HG03460 (cell line): ENCODE data around the gene COL17A1.
A peak's percentile ranks its signal among the peaks of the same experiment; 100 is the strongest.

ENCODE experiments used
- ATAC-seq: cut with Tn5 transposase; IDR thresholded peaks from one replicate; pipeline ENCODE4 v1.9.1; 2021; ENCODE audit not compliant: unreplicated experiment

COL17A1 gene

DNA sequence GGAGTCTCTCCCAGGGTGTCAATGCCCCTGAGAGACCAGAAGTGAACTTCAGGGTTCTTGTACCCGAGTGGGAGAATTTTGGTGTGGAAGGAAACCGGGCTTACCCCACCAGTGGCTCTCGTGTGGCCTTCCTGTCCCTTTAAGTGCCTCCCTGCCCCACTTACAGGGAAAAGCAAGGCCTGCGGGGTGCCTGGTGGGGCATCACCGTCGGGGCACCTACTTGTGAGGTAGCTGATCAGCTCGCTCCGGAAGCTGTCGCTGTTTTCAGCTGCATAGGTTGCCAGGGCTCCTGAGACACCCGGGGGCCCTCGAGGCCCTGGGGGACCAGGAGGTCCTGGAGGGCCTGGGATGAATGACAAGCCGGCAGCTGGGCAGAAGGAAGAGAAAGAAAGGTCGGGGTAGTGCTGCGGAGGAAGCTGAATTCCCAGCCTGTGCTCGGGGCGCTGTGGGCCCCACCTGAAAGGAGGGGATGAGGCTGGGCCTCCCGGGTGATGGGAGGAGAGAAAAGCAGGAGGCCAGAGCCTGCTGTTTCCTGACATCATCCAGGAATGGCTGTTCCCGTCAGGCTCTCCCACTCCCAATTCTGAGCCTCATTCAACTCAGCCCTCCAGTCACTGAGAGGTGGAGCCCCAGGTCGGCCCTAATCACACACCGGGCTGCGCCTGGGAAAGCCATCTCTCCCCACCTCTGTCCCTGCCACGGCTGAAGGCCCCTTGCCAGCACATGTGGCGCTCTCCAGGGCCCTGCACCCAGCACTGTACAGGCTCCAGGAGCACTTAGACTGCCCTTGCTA is 51.1 kb downstream of the COL17A1 start:
- no peak for ATAC-seq

DNA sequence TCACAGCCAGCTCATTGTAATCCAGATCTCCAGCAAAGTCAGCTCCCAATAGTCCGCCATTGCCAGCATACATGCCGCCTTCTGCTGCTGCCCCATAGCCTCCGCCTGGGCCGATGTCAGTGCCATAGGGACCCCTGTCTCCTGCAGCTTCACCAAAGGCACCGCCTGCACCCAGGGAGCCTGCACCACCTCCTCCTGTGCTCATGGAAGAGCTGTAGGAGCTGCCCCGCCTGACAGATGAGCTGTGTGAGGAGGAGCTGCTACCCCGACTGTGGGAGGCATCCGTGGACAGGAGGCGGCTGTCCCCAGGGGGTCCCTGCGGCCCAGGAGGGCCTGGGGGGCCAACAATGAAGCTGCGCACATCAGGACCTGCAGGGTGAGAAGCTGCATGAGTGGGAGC is 51.7 kb downstream of the COL17A1 start:
- ATAC-seq: no peak

- ATAC-seq: no peak
These were observed 52.2 kb downstream of the COL17A1 start for GRCh38 chr10:104033401-104033930.

DNA sequence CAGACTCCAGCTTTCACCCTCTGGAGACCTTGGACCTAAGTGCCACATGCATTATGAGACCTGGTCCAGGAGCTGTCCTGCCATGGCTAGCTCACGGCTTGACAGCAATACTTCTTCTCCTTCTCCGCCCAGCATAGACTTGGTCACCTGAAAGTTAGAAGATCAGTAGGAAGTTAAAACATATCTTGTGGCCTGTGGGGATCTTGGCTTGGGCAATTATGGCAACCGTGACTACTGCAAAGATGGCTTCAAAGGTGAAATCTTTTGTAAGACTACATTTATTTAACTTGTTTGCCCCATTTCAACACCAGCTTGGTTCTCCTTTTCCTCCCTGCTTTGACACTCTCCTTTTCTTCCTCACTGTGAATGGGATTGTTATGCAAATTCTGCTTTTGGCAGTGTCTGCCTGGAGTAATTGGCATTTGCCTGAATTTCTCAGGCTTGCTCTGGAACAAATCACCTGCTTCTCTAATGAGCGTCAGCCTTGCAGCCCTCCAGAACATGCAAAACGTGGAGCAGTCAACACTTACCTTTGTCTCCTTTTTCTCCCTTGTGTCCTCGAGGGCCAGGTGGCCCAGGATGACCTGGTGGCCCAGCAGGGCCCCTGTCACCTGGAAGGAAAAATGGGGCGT is 53.4 kb downstream of the COL17A1 start:
- ATAC-seq: no peak

GRCh38 chr10:104031631-104032030 is 54.0 kb downstream of the COL17A1 start:
- no peak for ATAC-seq

- no peak for ATAC-seq
These were observed 56.2 kb downstream of the COL17A1 start for GRCh38 chr10:104029521-104029860.

- no peak for ATAC-seq
These were observed 56.7 kb downstream of the COL17A1 start for GRCh38 chr10:104028823-104029520.

DNA sequence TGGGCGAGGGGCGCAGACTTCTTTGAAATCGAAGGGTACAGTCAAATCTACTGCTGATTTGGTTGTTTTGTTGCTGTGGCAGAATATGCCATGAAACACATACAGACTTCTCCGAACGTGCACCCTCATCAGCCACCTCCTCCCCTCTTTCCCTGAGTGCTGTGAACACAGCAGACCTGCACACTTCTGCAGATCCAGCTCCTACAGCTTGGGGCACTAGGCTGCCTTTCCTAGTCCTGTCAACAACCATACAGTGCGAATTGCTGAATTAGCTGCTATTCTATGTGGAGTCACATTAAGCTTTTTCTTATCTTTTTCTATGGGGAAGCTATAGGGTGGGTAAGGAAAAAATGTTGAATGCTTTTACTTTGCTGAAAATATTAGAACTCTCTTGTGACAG is 57.5 kb downstream of the COL17A1 start:
- no peak for ATAC-seq

- ATAC-seq: peak; percentile 54
These were observed 58.9 kb downstream of the COL17A1 start for GRCh38 chr10:104026762-104027161.

GRCh38 chr10:104025524-104025923 is 60.2 kb downstream of the COL17A1 start:
- ATAC-seq: no peak

DNA sequence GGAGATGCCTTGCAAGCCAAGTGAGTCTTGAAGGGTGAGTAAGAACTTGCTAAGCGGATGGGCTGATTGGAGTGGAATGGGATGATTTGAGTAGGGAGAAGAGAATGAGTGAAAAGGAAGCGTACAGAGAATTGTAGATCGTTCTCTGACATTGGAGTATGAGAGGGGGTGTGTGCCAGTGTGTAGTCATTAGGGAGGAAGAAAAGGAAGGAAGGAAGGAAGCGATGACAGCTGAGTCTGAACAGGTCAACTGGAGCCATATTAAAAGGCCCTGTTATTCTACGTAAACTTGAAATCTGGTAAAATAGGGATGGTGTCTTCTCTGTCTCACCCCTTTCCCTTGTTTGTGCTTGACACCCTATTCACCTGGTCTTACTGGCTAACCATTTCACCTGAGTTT is 63.7 kb downstream of the COL17A1 start:
- no peak for ATAC-seq

- ATAC-seq: no peak
These were observed 64.4 kb downstream of the COL17A1 start for GRCh38 chr10:104021246-104021645.

DNA sequence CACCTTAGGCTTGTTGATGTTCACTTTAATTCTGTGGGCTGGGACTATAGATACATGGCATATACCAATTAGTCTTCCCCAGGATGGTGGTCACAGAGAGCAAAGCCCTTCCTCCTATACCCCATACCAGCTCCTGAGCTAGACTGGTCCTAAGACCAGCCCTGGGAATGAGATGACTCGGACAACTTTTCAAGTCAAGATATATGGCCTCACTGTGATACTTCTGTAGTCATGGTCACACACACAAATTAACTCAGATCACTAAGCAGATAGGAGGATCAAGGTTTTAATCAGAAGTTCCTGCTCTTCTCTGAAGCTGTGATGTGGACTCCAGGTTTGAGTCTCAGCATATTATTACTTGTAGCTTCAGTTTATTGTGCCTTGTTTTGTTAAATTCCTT is 65.7 kb downstream of the COL17A1 start:
- no peak for ATAC-seq

DNA sequence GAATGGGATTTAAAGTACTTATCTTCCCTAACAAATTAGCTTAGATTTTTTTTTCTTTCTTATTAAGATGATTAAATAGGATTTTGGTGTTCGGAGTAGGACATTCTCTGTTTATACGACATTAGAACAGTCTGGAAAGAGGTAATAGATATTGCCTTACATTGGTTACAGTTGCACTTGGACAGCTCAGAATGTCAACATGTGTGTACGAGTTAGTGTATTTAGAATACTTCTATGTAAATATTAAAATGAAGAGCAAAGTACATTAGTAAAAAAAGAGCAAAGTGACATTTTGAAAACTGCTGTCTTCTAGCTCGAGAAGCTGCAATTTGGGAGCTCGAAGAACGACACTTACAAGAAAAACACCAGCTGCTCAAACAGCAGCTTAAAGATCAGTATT is 67.2 kb downstream of the COL17A1 start:
- ATAC-seq: no peak

DNA sequence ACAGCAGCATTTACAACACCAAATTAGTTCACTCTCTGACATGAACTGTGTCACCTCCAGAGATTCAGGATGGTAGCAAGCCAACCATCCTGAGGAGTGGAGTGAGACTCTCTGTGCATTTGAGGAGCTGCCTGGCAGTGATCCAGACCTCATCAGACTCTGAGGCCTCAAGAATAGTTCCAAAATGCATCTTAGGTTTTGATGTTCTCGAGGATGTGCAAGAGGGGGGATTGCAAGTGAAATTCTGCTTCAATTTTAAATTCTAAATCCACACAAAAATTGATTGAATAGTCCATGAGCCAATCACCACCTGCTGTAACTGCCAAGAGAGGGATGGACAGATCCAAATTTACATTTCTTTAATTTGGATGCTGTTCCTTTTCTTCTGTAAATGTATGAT is 69.0 kb downstream of the COL17A1 start:
- no peak for ATAC-seq

- ATAC-seq: no peak
These were observed 71.5 kb downstream of the COL17A1 start for GRCh38 chr10:104014176-104014575.

GRCh38 chr10:104013489-104013888 is 72.2 kb downstream of the COL17A1 start:
- ATAC-seq: no peak

DNA sequence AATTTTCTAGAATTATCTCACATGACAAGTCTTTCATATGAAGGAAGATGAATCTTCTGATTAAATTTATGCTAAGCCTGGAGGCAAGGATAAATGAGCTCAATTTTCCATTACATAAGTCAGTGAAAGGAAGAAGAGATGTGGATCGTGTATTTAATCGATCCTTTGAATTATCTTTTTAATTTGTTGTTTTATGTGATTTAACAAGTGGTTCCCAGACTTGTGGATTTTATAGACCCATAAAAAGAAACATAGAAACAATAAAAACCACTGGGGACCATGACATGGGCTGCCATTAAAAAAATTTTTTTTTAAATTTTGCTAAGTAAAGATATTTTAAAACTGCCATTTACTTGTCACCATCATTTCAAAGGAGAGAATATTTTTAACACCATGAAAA is 73.8 kb downstream of the COL17A1 start:
- ATAC-seq: no peak

GRCh38 chr10:104005172-104005863 is 80.4 kb downstream of the COL17A1 start:
- ATAC-seq: no peak

DNA sequence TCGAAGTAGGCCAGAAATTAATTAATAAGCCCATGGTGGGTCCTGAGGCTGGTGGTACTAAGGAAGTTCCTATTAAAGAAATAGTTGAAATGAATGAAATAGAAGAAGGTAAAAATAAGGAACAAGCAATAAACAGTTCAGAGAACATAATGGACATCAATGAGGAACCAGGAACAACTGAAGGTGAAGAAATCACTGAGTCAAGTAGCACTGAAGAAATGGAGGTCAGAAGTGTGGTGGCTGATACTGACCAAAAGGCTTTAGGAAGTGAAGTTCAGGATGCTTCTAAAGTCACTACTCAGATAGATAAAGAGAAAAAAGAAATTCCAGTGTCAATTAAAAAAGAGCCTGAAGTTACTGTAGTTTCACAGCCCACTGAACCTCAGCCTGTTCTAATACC is 82.8 kb downstream of the COL17A1 start:
- ATAC-seq: no peak

DNA sequence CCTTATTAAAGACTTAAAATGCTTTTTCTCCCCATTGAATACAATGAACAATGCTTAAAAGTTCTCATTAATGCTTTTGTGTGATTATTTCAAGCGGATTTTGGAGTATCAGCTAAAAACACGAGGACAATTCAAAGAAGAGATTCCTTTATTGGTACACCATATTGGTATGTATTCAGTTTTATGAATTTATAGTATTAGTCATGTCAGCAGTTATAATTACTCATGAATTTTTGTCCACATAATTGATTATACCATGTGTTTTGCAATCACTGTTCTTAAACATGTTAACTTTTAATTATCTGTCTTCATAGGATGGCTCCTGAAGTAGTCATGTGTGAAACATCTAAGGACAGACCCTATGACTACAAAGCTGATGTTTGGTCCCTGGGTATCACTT is 86.9 kb downstream of the COL17A1 start:
- ATAC-seq: no peak
